Measurements from ENCODE around the gene NDUFS6.

GRCh38 chr5:1770443-1770802, 30.8 kb upstream of the NDUFS6 start:
- TF ChIP-seq PRDM10 (tag by site-specific recombination; IDR thresholded peaks at IDR 0.05) (no peak), ZNF830 (tag by site-specific recombination; IDR thresholded peaks at IDR 0.05; ENCODE audit: low read depth) (no peak), CTCF (tag by site-specific recombination; IDR thresholded peaks at IDR 0.05) (no peak), ZNF624 (tag by site-specific recombination; IDR thresholded peaks at IDR 0.05) (no peak), HOXA7 (CRISPR knock-in tag; IDR thresholded peaks at IDR 0.05; ENCODE audit: borderline replicate concordance) (no peak), WT1 (tag by site-specific recombination; IDR thresholded peaks at IDR 0.05) (no peak), ZNF560 (tag by site-specific recombination; IDR thresholded peaks at IDR 0.05; ENCODE audit: borderline replicate concordance) (no peak), ZNF704 (tag by site-specific recombination; IDR thresholded peaks at IDR 0.05) (no peak)
